HUES6 (cell line): ENCODE data around the gene SH3RF1.

ENCODE experiments used
- H3K27ac ChIP-seq: 2 replicates; pipeline ENCODE4 v1.7.0; 2013; ENCODE audit warnings: low read depth, mild to moderate bottlenecking, low read length, inconsistent platforms
- H3K27me3 ChIP-seq: 2 replicates; pipeline ENCODE4 v1.6.1; 2013; ENCODE audit warnings: low read length; ENCODE audit not compliant: control insufficient read depth, insufficient read depth
- H3K36me3 ChIP-seq: 2 replicates; pipeline ENCODE4 v1.6.1; 2013; ENCODE audit warnings: low read length; ENCODE audit not compliant: control insufficient read depth, insufficient read depth
- H3K4me1 ChIP-seq: 2 replicates; pipeline ENCODE4 v1.6.1; 2013; ENCODE audit warnings: low read length; ENCODE audit not compliant: control insufficient read depth, insufficient read depth
- H3K4me3 ChIP-seq: 2 replicates; pipeline ENCODE4 v1.5.1; 2013; ENCODE audit warnings: low read depth, low read length
- H3K9ac ChIP-seq: one replicate; pipeline ENCODE4 v1.6.1; 2013; ENCODE audit warnings: mild to moderate bottlenecking, low read length
- H3K9me3 ChIP-seq: 2 replicates; pipeline ENCODE4 v1.6.1; 2013; ENCODE audit warnings: low read depth, low read length; ENCODE audit not compliant: control insufficient read depth, insufficient read depth

SH3RF1 gene

DNA sequence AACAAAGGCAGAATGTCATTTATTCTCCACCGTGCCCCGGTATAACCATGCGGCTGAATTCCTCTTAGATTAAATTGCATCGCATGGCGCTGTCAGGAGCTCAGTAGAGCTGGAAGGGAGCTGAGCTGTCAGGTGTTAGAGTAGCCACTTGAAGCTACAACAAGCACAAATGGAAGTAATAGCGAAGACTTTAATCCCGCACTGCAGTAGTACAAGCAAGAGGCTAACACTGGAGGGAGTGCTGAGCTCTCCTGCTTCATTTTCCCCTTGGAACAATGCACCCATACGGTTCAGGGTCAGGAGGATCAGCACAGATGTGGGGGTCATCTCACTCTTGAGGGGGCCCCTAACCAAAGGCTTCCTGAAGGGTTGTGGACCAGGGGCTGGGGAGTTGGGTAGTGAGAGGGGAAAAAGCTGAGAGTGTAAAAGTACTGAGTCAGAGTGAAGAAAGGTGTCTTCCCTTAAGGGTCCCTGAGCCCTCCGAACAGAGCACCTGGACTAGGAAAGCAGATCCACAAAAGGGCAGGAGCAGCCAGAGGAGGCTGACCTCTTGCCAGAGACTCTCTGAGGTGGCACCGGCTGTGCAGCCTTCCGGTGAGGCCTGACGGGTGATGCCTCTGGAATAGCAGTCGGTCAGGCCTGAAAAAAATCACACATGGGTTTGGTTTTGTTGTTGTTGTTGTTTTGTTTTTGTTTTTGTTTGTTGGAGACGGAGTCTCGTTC, 224.7 kb downstream of the SH3RF1 start:
- H3K27ac ChIP-seq = no peak overlapping the region
- H3K9ac ChIP-seq = no peak overlapping the region
- no peaks in the 10 kb centered on the region; the same call in 1 of the 2 replicates for H3K4me1 ChIP-seq
- H3K9me3 ChIP-seq = no peaks in the 10 kb centered on the region
- no peaks in the 10 kb centered on the region for H3K27me3 ChIP-seq
- no peak overlapping the region for H3K4me3 ChIP-seq
- H3K36me3 ChIP-seq = no peaks in the 10 kb centered on the region

DNA sequence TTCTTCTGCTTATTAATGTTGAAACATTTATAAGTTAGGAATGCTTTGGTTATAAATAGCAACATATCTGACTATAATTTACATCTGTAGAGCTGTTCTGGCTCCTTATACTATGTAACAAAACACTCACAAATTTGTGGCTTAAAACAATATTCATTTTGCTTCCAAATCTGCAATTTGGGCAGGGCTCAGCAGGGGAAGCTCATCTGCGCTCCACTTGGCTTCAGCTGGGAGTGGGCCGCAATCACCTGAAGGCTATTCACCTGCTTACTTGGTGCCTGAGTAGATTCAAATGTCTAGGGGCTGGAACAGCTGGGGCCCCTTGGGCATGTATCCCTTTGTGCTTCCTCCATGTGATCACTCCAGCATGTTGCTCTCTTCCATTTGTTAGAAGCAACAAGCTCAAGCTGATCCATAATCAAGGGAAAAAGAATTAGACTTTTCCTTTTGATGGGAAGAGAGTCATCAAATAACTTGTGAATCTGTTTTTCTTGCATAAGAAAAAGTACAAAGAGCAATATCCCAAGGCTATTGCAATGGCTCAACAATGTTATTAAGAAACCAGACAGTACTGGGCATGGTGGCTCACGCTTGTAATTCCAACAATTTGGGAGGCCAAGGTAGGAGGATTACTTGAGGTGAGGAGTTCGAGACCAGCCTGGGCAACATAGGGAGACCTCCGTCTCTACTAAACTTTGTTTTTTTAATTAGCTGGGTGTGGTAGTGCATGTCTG, 225.9 kb downstream of the SH3RF1 start:
- Histone ChIP-seq H3K27me3 (no peaks in the 10 kb centered on the region), H3K4me3 (no peak overlapping the region), H3K36me3 (no peaks in the 10 kb centered on the region), H3K9ac (no peak overlapping the region), H3K9me3 (no peaks in the 10 kb centered on the region), H3K4me1 (no peaks in the 10 kb centered on the region), H3K27ac (no peak overlapping the region)
